Gastrocnemius medialis (tissue), 4 donors: Measurements from ENCODE around the gene YWHAB.

Experiments
- CTCF ChIP-seq, 5 experiments: fragments of 450-650 bp in 3 of 5; fragments of 200-600 bp in 2 of 5; sonication (generic) in 2 of 5; IDR thresholded peaks in 4 of 5; conservative IDR thresholded peaks in 1 of 5; 1 replicate in 4 of 5; 2 replicates in 1 of 5; pipeline ENCODE4 v1.5.1; 2016 to 2019; ENCODE audit warnings: antibody characterized with exemption in 5 of 5, mild to moderate bottlenecking in 3 of 5, moderate library complexity in 3 of 5
- POLR2A ChIP-seq, 2 donors: fragments of 450-650 bp; IDR thresholded peaks; one replicate each; pipeline ENCODE4 v1.6.1; 2017; ENCODE audit warnings: antibody characterized with exemption in 2 of 2, mild to moderate bottlenecking in 2 of 2, moderate library complexity in 2 of 2

DNA sequence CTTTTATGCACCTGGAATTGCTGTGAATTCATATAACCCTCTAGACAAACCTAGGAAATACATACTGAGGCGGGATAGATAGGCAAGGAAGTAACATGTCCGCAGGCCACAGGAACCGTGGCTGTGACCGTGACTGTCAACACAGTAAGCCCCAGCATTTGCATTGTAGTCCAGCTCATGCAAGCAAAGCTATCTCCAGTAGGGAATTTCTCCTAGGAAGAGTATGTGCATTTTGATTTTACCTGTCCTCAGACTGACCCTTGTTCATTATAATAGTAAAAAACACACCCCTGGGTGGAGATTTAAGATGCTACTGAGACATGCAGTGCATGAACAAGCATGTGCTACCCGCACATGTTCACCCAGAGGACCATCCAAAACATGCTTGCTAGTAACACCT lies 44.7 kb upstream of the YWHAB start:
- TF ChIP-seq CTCF (IDR thresholded peaks at IDR 0.05 in 4 of 5, conservative IDR thresholded peaks at IDR 0.05 in 1 of 5) (no peak), POLR2A (IDR thresholded peaks at IDR 0.05) (no peak)
